Colonic mucosa (tissue), 4 donors: ENCODE data around the gene STIM1. TPM values are rescaled to one million over a fixed set of nuclear protein-coding genes. Genes with fewer than 3 reads are reported as not detected.
"Not testable (repeated sequence)": the region's sequence is repeated elsewhere in the genome, so short reads cannot be mapped to it uniquely, and the experiment has no call there.

Experiments
- DNase-seq: peaks from one replicate; pipeline ENCODE4 v3.0.0-alpha.2; 2020
- H3K27ac ChIP-seq: fragments of 200-600 bp; one replicate; pipeline ENCODE4 v1.8.0; 2021
- H3K27me3 ChIP-seq: fragments of 200-600 bp; one replicate; pipeline ENCODE4 v1.8.0; 2021
- H3K36me3 ChIP-seq: fragments of 200-600 bp; one replicate; pipeline ENCODE4 v1.8.0; 2021
- H3K4me1 ChIP-seq: fragments of 200-600 bp; one replicate; pipeline ENCODE4 v1.8.0; 2021; ENCODE audit warnings: mild to moderate bottlenecking
- H3K4me3 ChIP-seq: fragments of 200-600 bp; one replicate; pipeline ENCODE4 v1.8.0; 2021
- H3K9ac ChIP-seq, 2 donors: one replicate each; pipeline ENCODE4 v1.7.0; 2013; ENCODE audit warnings: control low read depth in 2 of 2, low read depth in 2 of 2, low read length in 2 of 2
- H3K9me3 ChIP-seq: fragments of 200-600 bp; one replicate; pipeline ENCODE4 v1.8.0; 2021
- CTCF ChIP-seq: fragments of 200-600 bp; IDR thresholded peaks from one replicate; pipeline ENCODE4 v1.8.0; 2022; ENCODE audit warnings: antibody characterized with exemption, mild to moderate bottlenecking
- intact Hi-C: fragments of 100-400 bp; cut with DNase I; formaldehyde crosslinking; loops from one replicate; pipeline ENCODE4 v1.14.1; 2022
- total RNA-seq, 2 donors: library from RNA; stranded (reverse); fragmentation: NEBNext Ultra II Directional in 1 of 2; extraction: Animal tissue kit (Norgen Biotek cat#: 25700) in 1 of 2; gene quantifications; one replicate each; pipeline ENCODE4 v1.2.1, GENCODE V29; 2021
- donor health status: healthy.
- donor health status: DM: no; HTN: no; CAD: no.
- donor health status: DM: no; HTN: no; CAD: no.

STIM1 gene
- total RNA-seq, 2 donors from 2014 or later = 39.1 to 56.8 TPM

- no peak overlapping the region for H3K27ac ChIP-seq
- DNase-seq = no peak
- no peaks in the 10 kb centered on the region for H3K36me3 ChIP-seq
- H3K9ac ChIP-seq = no peak overlapping the region
- H3K9me3 ChIP-seq = no peaks in the 10 kb centered on the region
- H3K4me3 ChIP-seq = no peak overlapping the region
- no peak for TF ChIP-seq CTCF
- intact Hi-C loops = no loop called here
- H3K27me3 ChIP-seq = no peaks in the 10 kb centered on the region
- peaks cover 4% of the 10 kb centered on the region for H3K4me1 ChIP-seq
Observed at GRCh38 chr11:3810951-3811350, 44.5 kb upstream of the STIM1 start.

- DNase-seq, H3K4me3 ChIP-seq, H3K27ac ChIP-seq, intact Hi-C loops, H3K9me3 ChIP-seq, H3K4me1 ChIP-seq, H3K36me3 ChIP-seq, H3K27me3 ChIP-seq, H3K9ac ChIP-seq: not testable (repeated sequence)
Observed at GRCh38 chr11:3814832-3815231, 40.6 kb upstream of the STIM1 start.

GRCh38 chr11:3815845-3816244, 39.6 kb upstream of the STIM1 start:
- TF ChIP-seq CTCF = no peak
- intact Hi-C loops = no loop called here
- DNase-seq = no peak
- Histone ChIP-seq H3K4me1 (no peaks in the 10 kb centered on the region), H3K27ac (no peak overlapping the region), H3K4me3 (no peak overlapping the region), H3K9ac (no peak overlapping the region), H3K9me3 (no peaks in the 10 kb centered on the region), H3K27me3 (no peaks in the 10 kb centered on the region), H3K36me3 (no peaks in the 10 kb centered on the region)

GRCh38 chr11:3816673-3817072, 38.8 kb upstream of the STIM1 start:
- H3K9ac ChIP-seq = no peak overlapping the region
- intact Hi-C loops = no loop called here
- no peaks in the 10 kb centered on the region for H3K4me1 ChIP-seq
- TF ChIP-seq CTCF = no peak
- no peaks in the 10 kb centered on the region for H3K36me3 ChIP-seq
- H3K27ac ChIP-seq = no peak overlapping the region
- no peak overlapping the region for H3K4me3 ChIP-seq
- no peaks in the 10 kb centered on the region for H3K27me3 ChIP-seq
- H3K9me3 ChIP-seq = no peaks in the 10 kb centered on the region
- DNase-seq = no peak

GRCh38 chr11:3817181-3817800, 38.2 kb upstream of the STIM1 start:
- Histone ChIP-seq H3K9ac (no peak overlapping the region), H3K4me3 (no peak overlapping the region), H3K27me3 (no peaks in the 10 kb centered on the region), H3K9me3 (no peaks in the 10 kb centered on the region), H3K4me1 (no peaks in the 10 kb centered on the region), H3K36me3 (no peaks in the 10 kb centered on the region), H3K27ac (no peak overlapping the region)
- DNase-seq = no peak
- TF ChIP-seq CTCF = no peak
- intact Hi-C loops = no loop called here

GRCh38 chr11:3820971-3821370, 34.5 kb upstream of the STIM1 start:
- no peak for TF ChIP-seq CTCF
- H3K9me3 ChIP-seq = no peaks in the 10 kb centered on the region
- H3K27me3 ChIP-seq = no peaks in the 10 kb centered on the region
- H3K4me3 ChIP-seq = no peak overlapping the region
- no peak for DNase-seq
- no peak overlapping the region for H3K27ac ChIP-seq
- H3K9ac ChIP-seq = no peak overlapping the region
- H3K4me1 ChIP-seq = no peaks in the 10 kb centered on the region
- no peaks in the 10 kb centered on the region for H3K36me3 ChIP-seq
- intact Hi-C loops = no loop called here
